Dendritic cell treated with granulocyte-macrophage colony-stimulating factor and Interleukin-4, amounts not matched to agents 40 ng/mL and 50 ng/mL, for 4 days (primary cell): Measurements from ENCODE around the gene UBE3D.

ENCODE experiments used
- H3K27ac Mint-ChIP-seq: one replicate; pipeline ENCODE4 v1.8.0; 2022; ENCODE audit warnings: mild to moderate bottlenecking, mixed read lengths
- H3K27me3 Mint-ChIP-seq: one replicate; pipeline ENCODE4 v1.8.0; 2022; ENCODE audit warnings: mild to moderate bottlenecking, mixed read lengths
- H3K36me3 Mint-ChIP-seq: one replicate; pipeline ENCODE4 v1.8.0; 2022; ENCODE audit warnings: low read depth, mixed read lengths
- H3K4me1 Mint-ChIP-seq: one replicate; pipeline ENCODE4 v1.8.0; 2022; ENCODE audit warnings: low read depth, mixed read lengths
- H3K4me3 Mint-ChIP-seq: one replicate; pipeline ENCODE4 v1.8.0; 2022; ENCODE audit warnings: mild to moderate bottlenecking, moderate library complexity, mixed read lengths
- H3K9me3 Mint-ChIP-seq: one replicate; pipeline ENCODE4 v1.8.0; 2022; ENCODE audit warnings: mixed read lengths
- intact Hi-C: fragments of 100-400 bp; cut with micrococcal nuclease; formaldehyde crosslinking; loops from one replicate; pipeline ENCODE4 v1.15.0; 2022

Gene UBE3D

DNA sequence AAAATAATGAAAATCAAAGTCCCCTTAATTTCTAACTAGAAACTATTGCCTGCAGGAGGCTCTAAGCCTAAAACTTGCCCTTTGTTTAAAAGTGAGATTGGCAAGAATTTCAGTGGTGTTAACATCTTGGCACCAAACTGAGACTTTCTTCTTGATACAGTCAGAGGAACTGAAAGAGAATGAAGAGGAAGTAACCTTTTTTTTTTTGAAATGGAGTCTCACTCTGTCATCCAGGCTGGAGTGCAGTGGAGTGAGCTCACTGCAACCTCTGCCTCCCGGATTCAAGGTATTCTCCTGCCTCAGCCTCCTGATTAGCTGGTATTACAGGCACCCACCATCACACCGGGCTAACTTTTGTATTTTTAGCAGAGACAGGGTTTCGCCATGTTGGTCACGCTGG lies 5.4 kb upstream of the UBE3D start:
- peaks cover 10% of the 10 kb centered on the region for H3K36me3 Mint-ChIP-seq
- H3K4me1 Mint-ChIP-seq, result peaks cover 35% of the 10 kb centered on the region
- no peaks in the 10 kb centered on the region for H3K9me3 Mint-ChIP-seq
- peak overlapping the region; percentile 88 for H3K27ac Mint-ChIP-seq
- intact Hi-C loops, result loop anchor here (10.0 kb wide), 2 partner anchors 794 to 1154 kb away; partner anchors contain the start of gene CEP162
- H3K4me3 Mint-ChIP-seq, result no peak overlapping the region
- H3K27me3 Mint-ChIP-seq, result no peaks in the 10 kb centered on the region

DNA sequence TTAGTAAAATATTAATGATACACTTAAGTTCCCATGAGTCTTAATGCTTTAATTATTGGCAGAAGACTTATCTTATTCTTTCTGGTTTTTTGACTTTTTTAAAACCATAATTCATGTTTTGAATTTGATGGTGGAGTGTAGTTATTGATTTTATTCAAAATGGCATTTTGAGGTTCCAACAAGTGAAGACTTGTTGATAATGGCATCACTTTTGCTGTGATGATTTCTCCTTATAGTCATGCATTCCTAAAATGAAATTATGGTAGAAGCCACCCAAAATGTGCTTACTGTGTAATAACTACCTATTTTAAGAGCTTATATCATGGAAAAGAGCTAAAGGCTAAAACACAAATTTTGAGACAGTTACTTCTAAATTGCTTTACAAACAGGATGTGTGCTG lies 4.0 kb upstream of the UBE3D start:
- no peaks in the 10 kb centered on the region for H3K9me3 Mint-ChIP-seq
- intact Hi-C loops, result loop anchor here (2.0 to 10.0 kb wide), 6 partner anchors 43 to 1155 kb away; partner anchors contain the start of genes CEP162, PGM3, PRSS35 and RWDD2A
- peaks cover 7% of the 10 kb centered on the region for H3K36me3 Mint-ChIP-seq
- H3K4me1 Mint-ChIP-seq, result peaks cover 34% of the 10 kb centered on the region
- H3K27me3 Mint-ChIP-seq, result no peaks in the 10 kb centered on the region
- H3K4me3 Mint-ChIP-seq, result no peak overlapping the region
- no peak overlapping the region for H3K27ac Mint-ChIP-seq

DNA sequence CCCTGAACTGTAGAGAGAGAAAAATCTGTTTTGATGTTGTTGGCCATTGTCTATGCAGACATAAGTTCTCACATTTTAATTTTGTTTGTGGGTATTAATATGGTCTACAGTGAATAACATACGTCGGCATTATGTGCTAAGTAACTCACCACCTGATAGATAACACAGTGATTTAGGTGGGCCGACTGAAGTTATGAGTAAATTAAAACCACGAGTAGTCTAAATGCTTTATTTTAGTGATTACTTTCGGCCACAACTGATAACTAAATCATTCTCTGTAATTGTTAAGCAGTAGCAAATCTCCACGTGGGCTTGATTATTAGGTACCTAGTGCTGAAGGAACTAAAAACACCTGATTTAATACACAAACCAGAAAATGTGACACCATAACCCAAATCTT lies 3.0 kb upstream of the UBE3D start:
- H3K27ac Mint-ChIP-seq, result no peak overlapping the region
- peak overlapping the region; percentile 87 for H3K4me3 Mint-ChIP-seq
- H3K9me3 Mint-ChIP-seq, result no peaks in the 10 kb centered on the region
- intact Hi-C loops, result loop anchor here (2.0 to 10.0 kb wide), 4 partner anchors 44 to 446 kb away; partner anchors contain the start of genes PGM3, PRSS35 and RWDD2A
- peaks cover 7% of the 10 kb centered on the region for H3K36me3 Mint-ChIP-seq
- peaks cover 36% of the 10 kb centered on the region for H3K4me1 Mint-ChIP-seq
- H3K27me3 Mint-ChIP-seq, result no peaks in the 10 kb centered on the region

DNA sequence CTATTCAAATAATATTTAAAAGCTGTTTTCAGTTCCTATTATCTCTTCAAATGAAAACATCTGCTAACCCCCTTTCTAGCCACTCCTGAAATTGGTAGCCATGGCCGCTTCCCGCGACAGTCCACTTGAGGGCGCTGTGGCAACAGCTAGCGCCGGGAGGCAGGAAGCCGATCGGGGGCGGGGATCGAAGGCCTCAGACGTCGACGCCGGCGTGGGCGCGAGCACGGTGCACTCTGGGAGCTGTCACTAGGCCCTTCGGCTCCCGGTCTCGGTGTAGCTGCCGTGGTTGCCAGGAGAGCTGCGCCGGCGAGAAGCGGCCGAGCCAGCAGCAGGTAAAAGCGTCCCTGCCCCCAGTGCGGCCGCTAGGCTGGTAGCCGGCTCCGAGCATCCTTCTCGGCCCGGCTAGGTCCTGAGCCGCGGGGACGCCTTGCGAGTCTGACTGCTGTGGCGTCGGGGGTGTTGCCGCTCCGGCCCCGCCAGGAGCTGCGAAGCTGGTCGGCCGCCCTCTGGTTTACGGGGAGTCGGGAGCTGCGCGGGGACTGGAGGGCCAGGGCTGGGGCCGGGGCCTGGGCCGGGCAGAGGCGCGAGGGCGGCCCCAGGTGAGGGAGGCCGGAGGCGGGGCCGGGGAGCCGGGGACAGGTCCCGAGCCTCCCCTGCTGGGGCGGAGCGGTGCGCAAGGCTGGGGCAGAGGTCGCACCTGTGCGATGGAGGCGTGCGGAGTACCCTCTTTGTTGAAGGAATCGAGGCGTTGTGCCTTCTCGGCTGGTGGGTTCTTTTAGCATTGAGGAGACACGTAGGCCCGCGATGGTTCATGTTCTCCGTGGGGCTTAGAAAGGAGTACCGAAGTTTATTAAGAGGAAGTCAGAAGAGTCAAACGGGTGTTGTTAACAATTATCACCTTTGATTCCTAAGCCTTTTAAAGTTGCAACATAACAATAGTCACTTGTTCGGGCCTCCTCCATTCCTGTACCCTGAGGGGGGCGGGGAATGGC lies 2.1 kb upstream of the UBE3D start, which contains the start of gene DOP1A:
Gene DOP1A, plus strand, starts transcription at position 224 of the 992 bp plus-strand sequence. CDS start 29,307 bp downstream, outside the sequence.
- H3K27ac Mint-ChIP-seq, result peak within 1 kb of the TSS; percentile 89
- H3K27me3 Mint-ChIP-seq, result no peaks in the 10 kb centered on the region
- intact Hi-C loops, result loop anchor here (2.0 to 10.0 kb wide), 5 partner anchors 45 to 821 kb away; partner anchors contain the start of genes IBTK, PGM3, PRSS35 and RWDD2A
- no peaks in the 10 kb centered on the region for H3K9me3 Mint-ChIP-seq
- H3K4me1 Mint-ChIP-seq, result peaks cover 32% of the 10 kb centered on the region
- peak within 1 kb of the TSS; percentile 87 for H3K4me3 Mint-ChIP-seq
- peaks cover 7% of the 10 kb centered on the region for H3K36me3 Mint-ChIP-seq

DNA sequence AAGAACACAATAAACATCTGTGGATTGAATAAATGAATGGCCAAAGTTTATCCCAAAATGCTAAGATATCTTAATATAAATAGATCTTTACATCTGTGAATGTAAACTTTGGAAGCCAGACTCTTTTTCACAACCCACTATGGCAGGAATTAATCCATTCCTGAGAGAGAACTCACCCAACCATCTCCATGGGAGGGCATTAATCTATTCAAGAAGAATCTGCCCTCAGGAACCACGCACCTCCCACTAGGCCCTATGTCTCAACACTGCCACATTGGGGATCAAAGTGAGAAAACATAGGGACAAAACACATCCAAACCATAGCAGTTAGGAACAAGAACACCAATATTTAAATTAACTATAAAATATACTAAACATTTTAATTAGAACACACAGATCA lies 3.4 kb downstream of the UBE3D start:
- intact Hi-C loops, result loop anchor here (10.0 kb wide), 1 partner anchor 453 kb away; the partner anchor contains the start of gene PRSS35

DNA sequence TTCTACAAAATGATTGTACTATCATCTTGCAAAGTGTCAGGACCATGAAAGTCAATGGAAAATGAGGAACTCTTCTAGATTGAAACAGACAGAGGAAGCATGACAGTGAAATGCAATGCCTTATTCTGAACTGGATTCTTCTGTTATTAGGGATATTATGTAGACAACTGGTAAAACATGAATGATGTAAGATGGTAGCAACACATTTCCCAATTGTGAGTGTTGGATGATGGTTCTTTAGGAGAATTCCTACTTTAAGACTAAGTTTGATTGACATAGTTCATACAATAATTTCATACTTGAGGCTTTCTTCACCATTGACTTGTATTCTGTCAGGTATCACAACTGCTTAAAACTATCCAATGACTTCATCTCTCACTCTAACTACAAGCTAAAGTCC lies 4.5 kb downstream of the UBE3D start:
- Mint-ChIP-seq H3K4me3 (no peak overlapping the region), H3K9me3 (no peaks in the 10 kb centered on the region), H3K27me3 (no peaks in the 10 kb centered on the region), H3K27ac (no peak overlapping the region), H3K4me1 (peaks cover 10% of the 10 kb centered on the region), H3K36me3 (peaks cover 14% of the 10 kb centered on the region)
- intact Hi-C loops, result loop anchor here (10.0 kb wide), 1 partner anchor 454 kb away; the partner anchor contains the start of gene PRSS35

More for the DNA sequence above, 3.4 kb downstream of the UBE3D start:
- Mint-ChIP-seq H3K9me3 (no peaks in the 10 kb centered on the region), H3K27me3 (no peaks in the 10 kb centered on the region), H3K4me3 (no peak overlapping the region), H3K27ac (no peak overlapping the region), H3K36me3 (peaks cover 7% of the 10 kb centered on the region), H3K4me1 (peaks cover 10% of the 10 kb centered on the region)

DNA sequence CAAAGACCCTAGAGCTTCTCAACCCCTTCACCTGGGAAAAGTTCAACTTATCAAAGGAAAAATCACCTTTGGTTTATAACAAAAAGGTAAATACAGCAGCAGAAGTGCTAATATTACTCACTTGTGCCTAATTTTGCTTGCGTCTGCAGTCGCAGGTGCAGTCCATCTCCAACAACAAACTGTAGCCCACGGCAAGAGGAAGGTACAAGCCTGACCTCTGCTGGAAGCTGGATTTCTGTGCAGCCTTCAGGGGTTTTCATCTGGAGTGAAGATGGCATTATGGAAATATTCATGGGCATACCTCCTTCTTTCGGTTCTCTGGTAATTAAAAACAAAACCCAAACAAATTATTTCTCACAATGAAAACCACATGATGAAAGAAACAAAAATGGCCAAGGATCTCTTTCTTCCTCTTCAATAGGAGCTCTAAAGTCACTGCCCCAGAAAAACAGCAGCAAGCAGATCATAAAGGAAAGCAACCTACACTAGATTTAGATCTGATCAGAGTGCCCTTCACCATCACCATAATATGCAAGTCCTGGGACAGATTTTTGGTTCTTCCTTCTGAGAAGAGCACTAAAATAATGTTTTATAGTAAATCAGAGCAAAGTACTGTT lies 7.8 kb downstream of the UBE3D start:
- peaks cover 15% of the 10 kb centered on the region for H3K36me3 Mint-ChIP-seq
- no peak overlapping the region for H3K4me3 Mint-ChIP-seq
- H3K27ac Mint-ChIP-seq, result no peak overlapping the region
- no peaks in the 10 kb centered on the region for H3K9me3 Mint-ChIP-seq
- no peaks in the 10 kb centered on the region for H3K27me3 Mint-ChIP-seq
- intact Hi-C loops, result loop anchor here (2.0 kb wide), 1 partner anchor 787 kb away; no protein-coding TSS in a partner anchor
- no peaks in the 10 kb centered on the region for H3K4me1 Mint-ChIP-seq

DNA sequence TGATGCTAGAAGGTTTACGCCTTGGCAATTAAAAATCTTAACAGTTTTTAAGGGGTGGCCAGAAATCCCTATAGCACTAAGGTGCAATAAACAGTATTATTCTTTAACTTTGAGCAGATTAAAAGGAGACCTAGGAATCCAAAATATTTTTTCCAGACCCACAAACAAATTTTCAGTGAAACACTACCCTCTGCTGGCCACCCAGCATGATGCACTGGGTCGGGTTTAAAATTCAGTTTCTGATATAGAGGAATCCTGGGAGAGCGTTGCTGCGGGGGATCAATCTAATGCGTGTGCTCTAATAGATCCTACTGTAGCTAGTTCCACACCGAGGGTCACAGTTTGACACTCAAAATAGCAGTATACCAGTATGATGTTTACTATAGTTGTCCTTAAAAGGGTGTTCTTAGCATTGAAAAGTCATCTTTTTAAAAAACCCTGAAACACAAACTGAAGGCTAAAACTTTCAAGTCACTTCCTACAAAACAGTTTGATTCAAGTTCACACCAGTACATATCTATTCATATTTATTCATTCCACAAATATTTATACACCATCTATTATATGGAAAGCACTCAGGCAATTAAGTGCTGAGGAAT lies 10.2 kb downstream of the UBE3D start:
- Mint-ChIP-seq H3K36me3 (peaks cover 22% of the 10 kb centered on the region), H3K4me3 (no peak overlapping the region), H3K9me3 (no peaks in the 10 kb centered on the region), H3K4me1 (no peaks in the 10 kb centered on the region), H3K27ac (no peak overlapping the region), H3K27me3 (no peaks in the 10 kb centered on the region)
- intact Hi-C loops, result loop anchor here (1.0 kb wide), 1 partner anchor 803 kb away; no protein-coding TSS in a partner anchor

DNA sequence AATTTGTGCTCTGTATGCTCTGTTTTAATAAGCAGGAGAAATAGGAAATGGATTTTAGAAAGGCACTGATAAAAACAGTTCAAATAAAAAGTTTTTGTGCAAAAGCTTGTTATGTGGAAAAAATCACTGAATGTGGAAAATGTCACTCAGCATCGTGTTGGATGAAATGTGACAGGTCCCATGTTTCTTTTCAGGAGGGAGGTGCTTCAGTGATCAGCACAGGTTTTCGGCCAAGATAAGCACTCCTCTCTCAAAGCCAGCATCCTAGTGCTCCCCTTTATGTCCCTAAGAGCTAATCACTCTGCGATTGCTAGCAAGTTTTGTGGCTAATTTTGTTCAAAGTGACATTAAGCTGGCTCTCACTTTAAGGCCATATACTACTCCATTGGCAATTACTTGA lies 12.0 kb downstream of the UBE3D start:
- H3K27me3 Mint-ChIP-seq, result no peaks in the 10 kb centered on the region
- H3K4me1 Mint-ChIP-seq, result no peaks in the 10 kb centered on the region
- H3K9me3 Mint-ChIP-seq, result no peaks in the 10 kb centered on the region
- H3K36me3 Mint-ChIP-seq, result peaks cover 16% of the 10 kb centered on the region
- no peak overlapping the region for H3K4me3 Mint-ChIP-seq
- intact Hi-C loops, result no loop called here
- H3K27ac Mint-ChIP-seq, result no peak overlapping the region

DNA sequence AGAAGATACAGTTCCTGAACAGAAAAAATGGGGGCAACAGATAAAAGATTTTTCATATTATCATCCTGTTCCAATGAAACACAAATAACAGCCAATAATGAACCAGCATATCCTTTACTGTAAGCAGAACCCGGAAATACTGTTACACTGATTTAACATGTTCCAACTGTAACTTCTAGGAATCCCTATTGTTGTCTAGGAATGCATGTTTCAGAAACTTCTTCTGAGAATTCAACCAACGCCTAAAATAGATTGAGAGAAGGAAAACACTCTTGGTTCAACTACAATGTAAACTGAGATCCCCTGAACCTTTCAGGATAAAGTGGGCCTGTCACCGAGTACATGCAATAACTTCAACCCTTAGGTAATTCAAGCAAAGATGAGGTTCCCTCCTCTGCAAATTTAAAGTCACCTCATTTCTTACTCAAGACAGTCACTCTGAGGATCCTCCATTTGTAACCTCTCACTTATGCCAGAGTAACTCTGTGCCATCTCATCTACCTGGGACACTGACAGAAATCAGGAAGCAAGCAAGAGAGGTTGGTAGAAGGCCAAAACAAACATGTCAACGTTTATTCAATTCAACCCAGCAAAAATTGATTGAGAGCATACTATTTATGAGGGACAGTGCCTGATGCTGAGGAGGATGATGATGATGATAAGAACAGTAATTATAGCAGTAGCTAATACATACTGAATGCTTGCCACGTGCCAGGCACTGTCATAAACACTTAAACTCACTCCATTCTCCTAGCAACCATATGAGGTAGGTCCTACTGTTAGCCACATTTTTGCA lies 14.1 kb downstream of the UBE3D start:
- Mint-ChIP-seq H3K36me3 (peaks cover 13% of the 10 kb centered on the region), H3K27me3 (no peaks in the 10 kb centered on the region), H3K4me1 (no peaks in the 10 kb centered on the region), H3K27ac (no peak overlapping the region), H3K4me3 (no peak overlapping the region), H3K9me3 (no peaks in the 10 kb centered on the region)
- intact Hi-C loops, result no loop called here

DNA sequence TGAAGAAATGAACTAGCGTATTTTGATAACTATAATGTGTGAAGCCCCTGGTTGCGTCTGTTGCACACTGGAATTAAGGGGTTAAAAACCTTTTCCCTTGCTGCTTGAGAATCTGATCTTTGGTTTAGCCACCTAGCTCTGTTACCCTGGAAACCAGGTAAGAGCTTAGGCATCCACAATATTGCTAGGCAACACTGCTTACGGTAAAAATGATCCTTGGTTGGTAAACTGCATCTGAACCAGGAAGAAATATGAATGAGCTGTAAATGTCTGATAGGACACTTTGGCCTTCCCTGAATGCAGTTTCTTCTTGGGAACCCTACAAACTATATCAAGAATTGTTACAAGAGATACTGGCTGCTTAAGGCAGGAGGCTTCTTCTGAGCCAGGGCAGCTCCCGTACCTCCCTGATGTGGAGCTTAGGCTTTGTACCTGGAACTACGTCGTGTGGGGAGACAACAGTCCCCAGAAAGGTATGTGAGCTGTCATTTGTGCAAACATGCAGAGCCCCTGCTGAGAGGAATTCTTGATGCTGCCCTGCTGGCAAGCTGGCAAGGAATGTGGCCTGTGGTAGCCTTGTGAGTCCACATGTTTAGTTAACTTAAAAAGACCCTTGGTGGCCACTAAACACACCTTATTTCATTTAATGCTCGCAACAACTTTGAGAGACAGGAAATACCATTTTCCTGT lies 18.4 kb downstream of the UBE3D start:
- intact Hi-C loops, result no loop called here
- H3K4me1 Mint-ChIP-seq, result no peaks in the 10 kb centered on the region
- H3K27me3 Mint-ChIP-seq, result no peaks in the 10 kb centered on the region
- H3K4me3 Mint-ChIP-seq, result no peak overlapping the region
- H3K36me3 Mint-ChIP-seq, result peaks cover under 1% of the 10 kb centered on the region
- H3K27ac Mint-ChIP-seq, result no peak overlapping the region
- H3K9me3 Mint-ChIP-seq, result no peaks in the 10 kb centered on the region

DNA sequence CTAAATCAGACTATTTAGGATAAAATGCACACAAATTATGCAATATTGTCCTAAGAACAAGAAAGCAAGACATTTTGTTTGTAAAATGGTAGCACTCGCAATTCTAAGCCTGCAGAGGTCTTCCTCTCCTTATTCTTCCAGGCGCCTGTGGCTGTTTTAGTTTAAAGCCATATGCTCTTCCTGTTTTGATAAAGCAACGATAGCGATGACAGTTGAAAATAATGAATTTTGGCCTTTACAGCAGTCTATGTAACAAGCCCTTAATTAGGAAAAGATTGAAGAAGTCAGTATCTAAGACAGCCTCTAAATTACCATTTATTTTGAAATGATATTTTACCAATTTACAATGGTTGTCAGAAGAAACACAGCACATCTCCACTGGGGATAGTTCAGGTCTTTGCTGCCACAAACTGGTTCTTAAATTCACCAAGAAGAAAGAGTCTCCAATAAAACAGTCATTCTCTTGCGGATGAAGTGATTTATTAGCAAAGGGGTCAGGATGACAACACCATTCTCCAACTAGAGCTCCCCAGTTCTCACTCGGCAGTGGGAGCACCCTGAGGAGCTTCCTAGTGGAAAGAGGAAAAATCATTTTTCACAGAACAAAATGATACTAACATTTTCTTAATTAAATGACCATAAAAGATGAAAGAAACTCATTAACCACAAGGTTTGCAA lies 21.4 kb downstream of the UBE3D start:
- Mint-ChIP-seq H3K9me3 (no peaks in the 10 kb centered on the region), H3K27me3 (no peaks in the 10 kb centered on the region), H3K36me3 (no peaks in the 10 kb centered on the region), H3K4me1 (no peaks in the 10 kb centered on the region), H3K27ac (no peak overlapping the region), H3K4me3 (no peak overlapping the region)
- intact Hi-C loops, result no loop called here
